H1 (cell line): ENCODE measurements around the gene DCAF7. TPM values are rescaled to one million over a fixed set of nuclear protein-coding genes. Genes with fewer than 3 reads are reported as not detected.

Experiments used
- CTCF ChIA-PET: fragments of 300-600 bp; sonication (Branson Sonifier 250); formaldehyde crosslinking; loops from one replicate; lab custom pipeline; 2021; ENCODE audit not compliant: partially characterized antibody; lab: Charles Lee
- POLR2A ChIA-PET: fragments of 300-600 bp; sonication (Branson Sonifier 250); formaldehyde crosslinking; loops from one replicate; lab custom pipeline; 2021; ENCODE audit warnings: inconsistent platforms; ENCODE audit not compliant: partially characterized antibody; lab: Charles Lee
- DNase-seq, 2 experiments: peaks; one replicate each; pipeline versions ENCODE4 v3.0.0 to v3.0.0-alpha.2; 2010 to 2022; ENCODE audit warnings: low spot score in 2 of 2, low read depth in 1 of 2, mixed read lengths in 1 of 2
- FAIRE-seq: peaks from 2 replicates; lab custom pipeline; 2011; peaks lifted over from hg19 to GRCh38; lab: Jason Lieb, UNC
- H2AFZ ChIP-seq: 2 replicates; pipeline ENCODE4 v1.8.1; 2012; ENCODE audit warnings: low read length, inconsistent platforms
- H2AK5ac ChIP-seq: 2 replicates; pipeline ENCODE4 v1.6.1; 2013; ENCODE audit warnings: low read depth, low read length
- H2BK120ac ChIP-seq: replicated peaks from 2 replicates; pipeline ENCODE3; 2013; ENCODE audit warnings: low read depth, low read length, inconsistent platforms
- H2BK12ac ChIP-seq: 2 replicates; pipeline ENCODE4 v1.6.1; 2013; ENCODE audit warnings: low read depth, low read length
- H2BK15ac ChIP-seq: 2 replicates; pipeline ENCODE4 v1.6.1; 2013; ENCODE audit warnings: low read length
- H2BK20ac ChIP-seq: 2 replicates; pipeline ENCODE4 v1.6.1; 2013; ENCODE audit warnings: low read length
- H2BK5ac ChIP-seq: 2 replicates; pipeline ENCODE4 v1.6.1; 2013; ENCODE audit warnings: low read depth, low read length
- H3K14ac ChIP-seq: 2 replicates; pipeline ENCODE4 v1.6.1; 2013; ENCODE audit warnings: inconsistent platforms; ENCODE audit not compliant: insufficient read length
- H3K18ac ChIP-seq: 2 replicates; pipeline ENCODE4 v1.6.1; 2013; ENCODE audit warnings: low read length; ENCODE audit errors: extremely low read depth
- H3K23ac ChIP-seq: 2 replicates; pipeline ENCODE4 v1.6.1; 2013; ENCODE audit warnings: inconsistent platforms; ENCODE audit not compliant: insufficient read length
- H3K23me2 ChIP-seq: 2 replicates; pipeline ENCODE4 v1.6.1; 2013; ENCODE audit warnings: low read depth, low read length
- H3K27ac ChIP-seq: 2 replicates; pipeline ENCODE4 v1.6.1; 2011; ENCODE audit warnings: low read depth, low read length, inconsistent platforms
- H3K27me3 ChIP-seq, 4 experiments: replicated peaks in 1 of 4; 1 replicate in 1 of 4; 2 replicates in 3 of 4; pipeline versions ENCODE4 v1.6.1 to v1.8.1; 2011 to 2013; ENCODE audit warnings: low read length in 3 of 4, mild to moderate bottlenecking in 3 of 4, inconsistent platforms in 2 of 4, mixed read lengths in 2 of 4, moderate library complexity in 1 of 4; ENCODE audit not compliant: control insufficient read depth in 3 of 4, insufficient read depth in 3 of 4; ENCODE audit errors: extremely low read depth in 1 of 4
- H3K36me3 ChIP-seq, 4 experiments: 2 replicates each; pipeline versions ENCODE4 v1.6.1 to v1.8.1; 2011 to 2013; ENCODE audit warnings: mild to moderate bottlenecking in 4 of 4, low read length in 3 of 4, moderate library complexity in 2 of 4, control low read depth in 1 of 4, inconsistent platforms in 1 of 4; ENCODE audit not compliant: insufficient read depth in 4 of 4, control insufficient read depth in 2 of 4
- H3K4ac ChIP-seq: replicated peaks from 2 replicates; pipeline ENCODE3; 2013; ENCODE audit warnings: low read length, low read depth, mixed read lengths, inconsistent platforms; ENCODE audit not compliant: insufficient read length
- H3K4me1 ChIP-seq, 4 experiments: replicated peaks in 1 of 4; 1 replicate in 1 of 4; 2 replicates in 3 of 4; pipeline versions ENCODE4 v1.6.1 to v1.8.1; 2011 to 2013; ENCODE audit warnings: low read length in 3 of 4, inconsistent platforms in 2 of 4, mixed read lengths in 1 of 4; ENCODE audit not compliant: insufficient read depth in 4 of 4, control insufficient read depth in 3 of 4
- H3K4me2 ChIP-seq, 2 experiments: 2 replicates each; pipeline versions ENCODE4 v1.6.1 to v1.8.1; 2011 to 2013; ENCODE audit warnings: low read depth in 2 of 2, low read length in 2 of 2, control low read depth in 1 of 2, inconsistent platforms in 1 of 2, mild to moderate bottlenecking in 1 of 2; ENCODE audit not compliant: insufficient read depth in 1 of 2
- H3K4me3 ChIP-seq, 4 experiments: fragments of 200-600, 300-600 bp in 1 of 4; sonication (generic), shearing (Covaris generic), sonication (Bioruptor Twin) in 1 of 4; 2 replicates each; pipeline versions ENCODE4 v1.5.1 to v1.8.1; 2011 to 2016; ENCODE audit warnings: low read length in 4 of 4, low read depth in 3 of 4, control low read depth in 2 of 4, inconsistent platforms in 2 of 4, mild to moderate bottlenecking in 2 of 4, mixed read lengths in 1 of 4, moderate library complexity in 1 of 4; ENCODE audit not compliant: insufficient read depth in 2 of 4; ENCODE audit errors: extremely low read depth in 1 of 4
- H3K56ac ChIP-seq: replicated peaks from 2 replicates; pipeline ENCODE3; 2013; ENCODE audit warnings: low read depth, mild to moderate bottlenecking, mixed read lengths, low read length, inconsistent platforms; ENCODE audit not compliant: insufficient read length
- H3K79me1 ChIP-seq: 2 replicates; pipeline ENCODE4 v1.6.1; 2013; ENCODE audit warnings: low read depth, low read length, control low read depth
- H3K79me2 ChIP-seq, 2 experiments: 2 replicates each; pipeline versions ENCODE4 v1.6.1 to v1.8.1; 2012 to 2013; ENCODE audit warnings: low read length in 2 of 2, mild to moderate bottlenecking in 2 of 2, inconsistent platforms in 1 of 2; ENCODE audit not compliant: insufficient read depth in 2 of 2, control insufficient read depth in 1 of 2
- H3K9ac ChIP-seq, 4 experiments: replicated peaks in 1 of 4; 1 replicate in 1 of 4; 2 replicates in 3 of 4; pipeline versions ENCODE4 v1.6.1 to v1.8.1; 2011 to 2013; ENCODE audit warnings: low read depth in 3 of 4, low read length in 3 of 4, control low read depth in 2 of 4, mild to moderate bottlenecking in 2 of 4, moderate library complexity in 2 of 4, inconsistent platforms in 1 of 4; ENCODE audit errors: extremely low read depth in 1 of 4
- H3K9me3 ChIP-seq, 2 experiments: 2 replicates each; pipeline versions ENCODE4 v1.6.1 to v1.8.1; 2012 to 2013; ENCODE audit warnings: mild to moderate bottlenecking in 2 of 2, moderate library complexity in 2 of 2, control low read depth in 1 of 2, inconsistent platforms in 1 of 2, low read depth in 1 of 2, low read length in 1 of 2, mixed read lengths in 1 of 2; ENCODE audit not compliant: insufficient read depth in 2 of 2
- H4K20me1 ChIP-seq, 2 experiments: replicated peaks in 1 of 2; 2 replicates each; pipeline versions ENCODE3 to v1.8.1; 2011 to 2013; ENCODE audit warnings: inconsistent platforms in 2 of 2, low read length in 2 of 2, mild to moderate bottlenecking in 1 of 2; ENCODE audit not compliant: insufficient read depth in 2 of 2, control insufficient read depth in 1 of 2
- H4K5ac ChIP-seq: 2 replicates; pipeline ENCODE4 v1.6.1; 2013; ENCODE audit warnings: low read length, low read depth, mixed read lengths, inconsistent platforms; ENCODE audit not compliant: insufficient read length
- H4K8ac ChIP-seq: 2 replicates; pipeline ENCODE4 v1.8.0; 2013; ENCODE audit warnings: mild to moderate bottlenecking, moderate library complexity, low read length, inconsistent platforms; ENCODE audit not compliant: insufficient read depth; ENCODE audit errors: extremely low read depth
- H4K91ac ChIP-seq: replicated peaks from 2 replicates; pipeline ENCODE3; 2013; ENCODE audit warnings: low read length, mixed read lengths, inconsistent platforms; ENCODE audit not compliant: insufficient read length
- CBX5 ChIP-seq: fragments of 300-800, 300-1000 bp; sonication (generic); IDR thresholded peaks from 2 replicates; pipeline ENCODE4 v1.7.1; 2016; ENCODE audit warnings: antibody characterized with exemption, low read length, low read depth
- CHD1 ChIP-seq: IDR thresholded peaks from 2 replicates; pipeline ENCODE4 v1.6.1; 2012; ENCODE audit warnings: low read depth, low read length, improper control_type of control experiment
- CTCF ChIP-seq, 3 experiments: IDR thresholded peaks; 1 replicate in 2 of 3; 2 replicates in 1 of 3; pipeline versions ENCODE4 v1.5.1 to v1.6.1; 2011; ENCODE audit warnings: low read length in 3 of 3, mild to moderate bottlenecking in 3 of 3, inconsistent platforms in 2 of 3, low read depth in 1 of 3, moderate library complexity in 1 of 3; ENCODE audit not compliant: insufficient read depth in 1 of 3; ENCODE audit errors: control extremely low read depth in 1 of 3
- HDAC2 ChIP-seq, 2 experiments: fragments of 300-600 bp in 1 of 2; sonication (generic) in 1 of 2; IDR thresholded peaks; 2 replicates each; pipeline ENCODE4 v1.6.1; 2011 to 2012; ENCODE audit warnings: low read depth in 2 of 2, low read length in 2 of 2, mild to moderate bottlenecking in 2 of 2, moderate library complexity in 2 of 2, borderline replicate concordance in 1 of 2, inconsistent platforms in 1 of 2
- HDAC6 ChIP-seq: IDR thresholded peaks from one replicate; pipeline ENCODE4 v1.7.1; 2012; ENCODE audit warnings: low read depth, mild to moderate bottlenecking, inconsistent platforms, low read length, moderate library complexity
- PHF8 ChIP-seq: fragments of 200-600 bp; sonication (generic); conservative IDR thresholded peaks from 2 replicates; pipeline ENCODE4 v1.7.1; 2012; ENCODE audit warnings: low read depth, mild to moderate bottlenecking, inconsistent platforms, low read length, moderate library complexity
- POU5F1 ChIP-seq: IDR thresholded peaks from 2 replicates; pipeline ENCODE4 v1.6.1; 2011; ENCODE audit warnings: low read depth, mild to moderate bottlenecking, low read length, moderate library complexity
- RAD21 ChIP-seq, 2 experiments: IDR thresholded peaks in 1 of 2; conservative IDR thresholded peaks in 1 of 2; 2 replicates each; pipeline ENCODE4 v1.6.1; 2011; ENCODE audit warnings: low read depth in 2 of 2, low read length in 2 of 2, improper control_type of control experiment in 1 of 2, inconsistent platforms in 1 of 2, mild to moderate bottlenecking in 1 of 2, moderate library complexity in 1 of 2
- RBBP5 ChIP-seq: IDR thresholded peaks from 2 replicates; pipeline ENCODE4 v1.7.1; 2012; ENCODE audit warnings: low read depth, mild to moderate bottlenecking, inconsistent platforms, low read length, moderate library complexity, borderline replicate concordance
- RFX5 ChIP-seq: IDR thresholded peaks from 2 replicates; pipeline ENCODE4 v1.6.1; 2011; ENCODE audit warnings: low read depth, low read length, improper control_type of control experiment, borderline replicate concordance
- SIRT6 ChIP-seq: IDR thresholded peaks from one replicate; pipeline ENCODE4 v1.7.1; 2012; ENCODE audit warnings: low read length, inconsistent platforms
- polyA plus RNA-seq, 7 experiments: library from polyadenylated mRNA; depleted of rRNA in 3 of 7; stranded (reverse) in 5 of 7; unstranded in 2 of 7; fragments of >200 nt in 5 of 7; fragments of 200-250 nt in 2 of 7; gene quantifications; 1 replicate in 5 of 7; 2 replicates in 1 of 7; 4 replicates in 1 of 7; pipeline versions ENCODE4 v1.2.1 to v1.2.3, GENCODE V29; 2011 to 2013; ENCODE audit warnings: missing spikeins in 2 of 7, mixed read lengths in 2 of 7
- total RNA-seq: library from RNA; stranded (reverse); fragmentation: NEBNext Ultra II Directional; extraction: Animal tissue kit (Norgen Biotek cat#: 25700); gene quantifications from 2 replicates; pipeline ENCODE4 v1.2.1, GENCODE V29; 2021

Gene DCAF7
- total and polyA plus RNA-seq, 2 of the 8 experiments (the other 6 are each of a cell fraction or from before 2014, with no cell fraction given), result 74.9 to 94.1 TPM

DNA sequence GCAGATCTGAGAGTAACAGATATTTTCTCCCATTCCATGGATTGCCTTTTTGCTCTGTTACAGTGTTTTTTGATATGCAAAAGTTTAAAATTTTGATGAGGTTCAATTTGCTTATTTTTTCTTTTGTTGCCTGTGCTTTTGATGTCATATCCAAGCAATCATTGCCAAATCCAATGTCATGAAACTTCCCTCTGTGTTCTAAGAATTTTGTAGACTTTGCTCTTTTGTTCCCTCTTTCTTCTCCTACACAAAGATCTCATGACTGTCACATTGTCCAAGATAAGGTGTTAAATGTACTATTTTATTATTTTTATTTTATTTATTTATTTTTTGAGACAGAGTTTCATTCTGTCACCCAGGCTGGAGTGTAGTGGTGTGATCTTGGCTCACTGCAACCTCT lies 46.0 kb upstream of the DCAF7 start:
- Histone ChIP-seq H2AFZ (no peak overlapping the region), H2BK20ac (no peak overlapping the region), H3K4me1 (no peaks in the 10 kb centered on the region), H3K4ac (no peak overlapping the region), H3K36me3 (no peaks in the 10 kb centered on the region), H4K91ac (no peak overlapping the region), H3K4me2 (no peak overlapping the region), H3K23me2 (no peaks in the 10 kb centered on the region; the same call in 1 of the 2 replicates), H3K23ac (no peak overlapping the region), H3K27ac (no peak overlapping the region), H3K18ac (no peak overlapping the region), H3K56ac (no peak overlapping the region), H2BK120ac (no peak overlapping the region), H2BK12ac (no peak overlapping the region), H2BK5ac (no peak overlapping the region), H4K20me1 (no peaks in the 10 kb centered on the region), H3K9ac (no peak overlapping the region), H4K5ac (no peak overlapping the region), H2AK5ac (no peak overlapping the region), H3K14ac (no peak overlapping the region), H3K4me3 (no peak overlapping the region), H3K79me2 (no peaks in the 10 kb centered on the region), H3K27me3 (no peaks in the 10 kb centered on the region), H3K79me1 (no peaks in the 10 kb centered on the region), H4K8ac (no peak overlapping the region), H2BK15ac (no peak overlapping the region), H3K9me3 (peaks cover 0 to 4% of the 10 kb centered on the region in 2 experiments; a peak in 1 of 4 replicates)
- FAIRE-seq (no peak), DNase-seq (no peak)
- CTCF ChIA-PET, result interaction anchor here (1.0 to 1.6 kb wide), 3 partner anchors 8 to 108 kb away, joined by 3 to 7 read pairs (median 3); no protein-coding TSS in a partner anchor
- POLR2A ChIA-PET, result no interaction called here
- TF ChIP-seq RFX5, result no peak
- TF ChIP-seq SIRT6, result no peak
- TF ChIP-seq HDAC6, result no peak
- no peak for TF ChIP-seq CBX5
- TF ChIP-seq CHD1, result no peak
- TF ChIP-seq RAD21 (IDR thresholded peaks at IDR 0.05 in 1 of 2, conservative IDR thresholded peaks at IDR 0.05 in 1 of 2; ENCODE audit: low read depth in 2 of 2, low read length in 2 of 2), result no peak
- TF ChIP-seq RBBP5, result no peak
- TF ChIP-seq POU5F1, result no peak
- no peak for TF ChIP-seq CTCF (IDR thresholded peaks at IDR 0.05; ENCODE audit: control extremely low read depth in 1 of 3, insufficient read depth in 1 of 3, low read depth in 1 of 3, low read length in 3 of 3)
- no peak for TF ChIP-seq PHF8
- TF ChIP-seq HDAC2 (IDR thresholded peaks at IDR 0.05; ENCODE audit: borderline replicate concordance in 1 of 2, low read depth in 2 of 2, low read length in 2 of 2), result no peak
